AG09309 (cell line): Measurements from ENCODE around the gene PDZK1IP1.

Source experiments
- DNase-seq: peaks from one replicate; pipeline ENCODE4 v3.0.0-alpha.2; 2010; ENCODE audit warnings: low read depth
- H3K4me3 ChIP-seq: 2 replicates; pipeline ENCODE4 v1.5.1; 2011; ENCODE audit warnings: mild to moderate bottlenecking, low read depth, low read length, moderate library complexity; ENCODE audit not compliant: control insufficient read depth
- TF ChIP-seq, protein P1 (sequence below): IDR thresholded peaks from 2 replicates; pipeline ENCODE4 v1.5.1; 2011; ENCODE audit warnings: mild to moderate bottlenecking, low read depth, low read length, inconsistent platforms; ENCODE audit not compliant: insufficient read depth, control insufficient read depth; ENCODE audit errors: missing control alignments

PDZK1IP1 gene

DNA sequence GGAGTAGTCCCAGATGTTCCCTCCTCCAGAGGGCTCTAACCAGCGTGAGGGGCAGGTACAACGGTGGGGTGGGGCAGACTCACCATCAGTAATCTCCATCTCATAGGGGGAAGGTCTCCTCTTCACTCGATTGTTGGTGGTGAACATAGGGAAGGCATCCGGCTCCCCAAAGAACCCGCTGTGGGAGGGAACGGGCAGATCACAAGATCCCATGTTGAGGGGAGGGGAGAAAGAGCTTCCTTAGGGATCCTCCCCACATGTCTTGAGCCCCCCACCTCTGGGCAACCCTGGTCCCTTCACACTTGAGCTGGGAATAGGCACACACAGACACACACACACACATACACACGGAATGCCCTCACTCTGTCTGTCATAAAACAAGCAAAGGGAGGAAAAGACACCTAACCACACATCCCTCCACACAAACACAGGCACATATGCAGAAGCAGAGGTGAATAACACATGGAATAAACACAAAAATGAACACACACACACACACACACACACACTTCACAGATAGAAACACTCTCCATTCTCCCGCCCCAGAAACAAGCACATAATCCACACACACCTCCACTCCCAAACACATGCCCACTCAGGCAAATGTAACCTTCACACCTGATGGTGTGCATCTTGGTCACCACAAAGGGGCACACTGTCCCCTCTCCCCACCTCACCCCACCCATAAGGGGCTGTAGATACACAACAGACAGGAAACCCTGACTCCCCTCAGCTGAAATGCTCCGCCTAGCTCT is 34.3 kb upstream of the PDZK1IP1 start:
- DNase-seq, result no peak
- TF ChIP-seq, protein P1, sequence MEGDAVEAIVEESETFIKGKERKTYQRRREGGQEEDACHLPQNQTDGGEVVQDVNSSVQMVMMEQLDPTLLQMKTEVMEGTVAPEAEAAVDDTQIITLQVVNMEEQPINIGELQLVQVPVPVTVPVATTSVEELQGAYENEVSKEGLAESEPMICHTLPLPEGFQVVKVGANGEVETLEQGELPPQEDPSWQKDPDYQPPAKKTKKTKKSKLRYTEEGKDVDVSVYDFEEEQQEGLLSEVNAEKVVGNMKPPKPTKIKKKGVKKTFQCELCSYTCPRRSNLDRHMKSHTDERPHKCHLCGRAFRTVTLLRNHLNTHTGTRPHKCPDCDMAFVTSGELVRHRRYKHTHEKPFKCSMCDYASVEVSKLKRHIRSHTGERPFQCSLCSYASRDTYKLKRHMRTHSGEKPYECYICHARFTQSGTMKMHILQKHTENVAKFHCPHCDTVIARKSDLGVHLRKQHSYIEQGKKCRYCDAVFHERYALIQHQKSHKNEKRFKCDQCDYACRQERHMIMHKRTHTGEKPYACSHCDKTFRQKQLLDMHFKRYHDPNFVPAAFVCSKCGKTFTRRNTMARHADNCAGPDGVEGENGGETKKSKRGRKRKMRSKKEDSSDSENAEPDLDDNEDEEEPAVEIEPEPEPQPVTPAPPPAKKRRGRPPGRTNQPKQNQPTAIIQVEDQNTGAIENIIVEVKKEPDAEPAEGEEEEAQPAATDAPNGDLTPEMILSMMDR, result no peak
- no peak overlapping the region for H3K4me3 ChIP-seq

DNA sequence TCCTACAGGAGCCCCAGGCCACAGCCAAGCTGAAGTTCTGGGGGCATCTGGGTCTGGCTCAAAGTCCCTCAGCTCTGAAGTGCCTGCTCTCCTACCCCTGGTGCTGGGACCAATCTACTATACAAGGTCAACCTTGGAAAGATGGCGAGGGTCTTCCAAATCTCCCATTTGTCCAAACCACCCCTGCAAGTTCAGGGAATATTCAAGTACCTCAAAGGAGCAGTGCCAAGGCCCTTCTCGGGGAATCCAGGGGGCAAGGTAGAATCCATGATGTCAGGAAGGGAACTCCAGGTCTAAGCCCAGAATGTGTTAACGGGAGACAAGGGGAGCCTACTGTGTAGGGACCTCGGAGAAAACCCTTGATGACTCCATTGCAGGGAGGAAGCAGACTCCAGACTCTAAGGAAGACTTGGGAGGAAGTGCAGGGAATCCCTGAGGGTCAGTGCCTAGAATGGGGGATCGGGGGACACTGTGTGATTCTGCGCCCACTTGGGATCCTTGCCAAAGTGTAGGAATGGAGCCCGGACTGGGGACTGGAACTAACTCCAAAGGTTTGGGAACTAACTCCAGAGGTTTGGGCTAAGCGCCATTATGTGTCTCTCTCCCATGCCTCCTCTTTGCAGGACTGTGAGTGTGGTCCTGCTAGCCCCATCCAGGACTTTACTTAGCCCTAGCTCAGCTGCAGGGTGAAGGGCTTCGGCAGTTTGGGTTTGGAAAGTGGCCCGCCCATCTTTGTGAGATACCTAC is 33.5 kb upstream of the PDZK1IP1 start:
- TF ChIP-seq, protein P1, result no peak
- H3K4me3 ChIP-seq, result no peak overlapping the region

DNA sequence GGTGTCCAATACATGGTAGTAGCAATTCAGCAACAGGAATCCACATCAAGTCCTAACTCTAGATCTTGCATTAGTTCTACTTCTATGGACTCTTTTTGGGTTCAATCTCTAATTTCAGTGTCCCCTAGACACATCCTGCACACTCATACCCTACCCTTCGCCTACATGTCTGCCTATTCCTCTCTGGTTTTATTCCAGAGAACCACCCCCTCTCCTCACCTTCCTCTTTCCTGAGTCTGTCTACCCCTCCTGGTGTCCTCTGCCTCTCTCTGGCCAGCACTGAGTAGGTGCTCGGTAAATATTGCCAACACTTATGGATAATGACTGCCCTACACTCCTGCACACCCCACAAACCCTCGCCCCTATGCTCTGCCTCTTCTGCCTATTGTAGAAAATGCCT is 32.6 kb upstream of the PDZK1IP1 start:
- no peak overlapping the region for H3K4me3 ChIP-seq
- TF ChIP-seq, protein P1, result no peak
- DNase-seq, result no peak

More for the DNA sequence above, 33.5 kb upstream of the PDZK1IP1 start:
- DNase-seq, result no peak

DNA sequence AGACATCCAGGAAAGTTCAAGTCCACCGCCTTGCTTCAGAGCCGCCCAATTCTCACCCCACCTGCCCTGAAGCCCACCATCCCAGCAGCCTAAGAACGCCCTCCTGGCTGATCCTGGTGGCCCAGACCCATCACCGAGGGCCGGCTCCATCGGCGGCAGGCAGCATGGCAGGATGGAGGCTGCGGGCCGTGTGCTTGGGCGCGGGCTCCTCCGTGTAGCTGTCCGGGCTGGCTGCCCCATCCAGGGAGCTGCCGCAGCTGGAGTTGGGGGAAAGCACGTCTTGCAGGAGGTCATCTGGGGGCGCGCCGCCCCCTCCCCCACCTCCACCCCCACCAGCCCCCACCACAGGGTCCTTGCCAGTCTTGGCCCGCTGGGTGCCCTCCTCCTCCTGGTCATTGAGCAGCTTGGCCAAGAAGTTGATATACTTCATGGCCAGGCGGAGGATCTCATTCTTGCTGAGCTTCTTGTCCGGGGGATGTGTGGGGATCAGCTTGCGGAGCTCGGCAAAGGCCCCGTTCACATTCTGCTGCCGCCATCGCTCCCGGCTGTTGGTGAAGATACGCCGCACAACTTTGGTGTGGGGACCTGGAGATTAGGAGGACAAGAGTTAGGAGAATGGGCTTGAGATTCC is 29.9 kb upstream of the PDZK1IP1 start:
- no peak overlapping the region for H3K4me3 ChIP-seq
- no peak for DNase-seq

DNA sequence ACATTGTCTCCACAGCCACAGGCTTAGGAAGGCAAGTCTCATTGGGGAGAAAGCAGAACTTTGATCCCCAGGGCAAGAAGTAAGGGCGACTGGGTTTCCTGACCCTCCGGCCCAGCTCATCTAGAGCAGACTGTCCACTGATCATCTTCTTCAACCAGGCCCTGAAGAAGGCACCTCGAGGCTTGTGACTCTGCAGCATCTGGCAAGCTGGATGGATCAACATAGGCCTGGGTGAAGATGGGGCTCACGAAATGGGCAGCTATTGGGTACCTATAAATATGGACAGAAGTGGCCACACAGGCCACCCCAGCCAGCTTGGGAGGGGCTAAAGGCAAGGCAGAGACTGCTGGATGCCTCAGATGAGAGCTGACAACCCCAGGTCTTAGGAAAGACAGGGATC is 29.2 kb upstream of the PDZK1IP1 start:
- TF ChIP-seq, protein P1, result no peak
- DNase-seq, result no peak
- H3K4me3 ChIP-seq, result no peak overlapping the region

More for the DNA sequence above, 29.9 kb upstream of the PDZK1IP1 start:
- TF ChIP-seq, protein P1, result no peak

DNA sequence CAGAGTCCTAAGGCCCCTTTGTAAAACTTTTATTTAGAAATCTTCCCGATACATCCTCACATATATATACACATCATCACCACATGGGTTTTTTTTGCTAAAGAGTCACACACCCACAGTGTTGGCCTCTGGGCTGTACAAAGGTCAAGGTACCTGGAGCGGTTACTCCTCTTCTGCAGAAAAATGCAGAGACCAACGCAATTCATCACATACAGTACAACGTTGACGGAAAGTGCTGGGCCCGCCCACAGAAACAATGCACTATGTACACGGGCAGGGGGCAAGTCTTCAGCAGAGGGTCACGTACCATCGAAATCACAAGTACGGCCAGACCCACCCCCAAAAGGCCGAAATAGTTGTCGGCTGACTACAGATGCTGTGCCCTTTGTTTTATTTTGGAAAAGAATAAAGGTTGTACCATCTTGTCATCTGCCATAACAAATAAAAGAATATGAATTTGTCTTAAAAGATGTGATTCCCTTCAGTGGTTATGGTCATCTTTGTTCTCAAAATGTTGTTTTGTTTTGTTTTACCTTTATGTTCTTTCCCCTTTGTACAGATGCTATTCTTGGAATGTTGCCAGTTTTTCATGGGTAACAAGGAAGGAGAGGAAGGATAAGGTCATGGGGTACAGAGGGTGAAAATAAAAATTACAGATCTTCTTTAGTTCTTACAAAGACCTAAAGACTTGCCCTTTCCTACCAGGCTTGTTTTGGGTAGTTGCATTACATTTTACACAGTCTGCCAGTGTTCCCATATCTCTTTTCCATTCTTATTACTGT is 26.6 kb upstream of the PDZK1IP1 start:
- H3K4me3 ChIP-seq, result no peak overlapping the region
- TF ChIP-seq, protein P1, result no peak
- no peak for DNase-seq
